HepG2 (cell line): Measurements from ENCODE around the gene GRID1. TPM values are rescaled to one million over a fixed set of nuclear protein-coding genes. Genes with fewer than 3 reads are reported as not detected.

Experiments used
- ATAC-seq: fragments of 200-7000 bp; cut with Tn5 transposase; 3 replicates; pipeline ENCODE4 v1.9.1; 2020; ENCODE audit warnings: mild to moderate bottlenecking, moderate library complexity
- BruUV-seq: library from RNA; stranded (reverse); fragments of 400-500 nt; replicated peaks from 2 replicates; lab custom pipeline; 2021; lab: Mats Ljungman, UMichigan
- CTCF ChIA-PET: fragments of 300-600 bp; formaldehyde crosslinking; extraction: SDS; loops from one replicate; lab custom pipeline; 2021; ENCODE audit warnings: low total read pairs, inconsistent platforms, low intra/inter-chr PET ratio; lab: Yijun Ruan, JAX
- POLR2A ChIA-PET: fragments of 350-600 bp; sonication (Branson Sonifier 250); formaldehyde crosslinking; loops from one replicate; lab custom pipeline; 2020; ENCODE audit warnings: antibody characterized with exemption, inconsistent platforms; lab: Yijun Ruan, JAX
- DNase-seq: peaks from one replicate; pipeline ENCODE4 v3.0.0-alpha.2; 2015; ENCODE audit warnings: low spot score
- FAIRE-seq: peaks from 3 replicates; lab custom pipeline; 2011; peaks lifted over from hg19 to GRCh38; lab: Jason Lieb, UNC
- H2AFZ ChIP-seq: one replicate; pipeline ENCODE4 v1.6.1; 2011; ENCODE audit warnings: low read length, inconsistent platforms
- H3K27ac ChIP-seq: fragments of 300-600 bp; 3 replicates; pipeline ENCODE4 v1.8.0; 2011; ENCODE audit warnings: mixed run types, mild to moderate bottlenecking, mixed read lengths, low read length, inconsistent platforms; ENCODE audit not compliant: insufficient read depth; ENCODE audit errors: extremely low read length
- H3K27me3 ChIP-seq, 2 experiments: fragments of 200-600 bp in 1 of 2; 2 replicates in 1 of 2; 3 replicates in 1 of 2; pipeline versions ENCODE4 v1.6.0 to v1.8.0; 2011; ENCODE audit warnings: low read length in 2 of 2, mild to moderate bottlenecking in 2 of 2, moderate library complexity in 2 of 2, inconsistent platforms in 1 of 2; ENCODE audit not compliant: insufficient read depth in 2 of 2, control insufficient read depth in 1 of 2
- H3K36me3 ChIP-seq, 2 experiments: fragments of 200-600 bp in 1 of 2; replicated peaks in 1 of 2; 2 replicates in 1 of 2; 3 replicates in 1 of 2; pipeline versions ENCODE4 v1.5.1 to v1.8.0; 2011; ENCODE audit warnings: low read length in 2 of 2, inconsistent platforms in 1 of 2; ENCODE audit not compliant: insufficient read depth in 2 of 2, control insufficient read depth in 1 of 2
- H3K4me1 ChIP-seq: 2 replicates; pipeline ENCODE4 v1.5.1; 2012; ENCODE audit warnings: low read length, inconsistent platforms; ENCODE audit not compliant: insufficient read depth
- H3K4me2 ChIP-seq: 2 replicates; pipeline ENCODE4 v1.6.0; 2011; ENCODE audit warnings: low read depth, low read length, inconsistent platforms
- H3K4me3 ChIP-seq, 3 experiments: fragments of 200-600 bp in 1 of 3; sonication (generic), shearing (Covaris generic) in 1 of 3; replicated peaks in 1 of 3; 2 replicates each; pipeline ENCODE4 v1.5.1; 2011 to 2016; ENCODE audit warnings: low read length in 3 of 3, inconsistent platforms in 2 of 3, low read depth in 2 of 3, mild to moderate bottlenecking in 2 of 3, control low read depth in 1 of 3, mixed read lengths in 1 of 3; ENCODE audit not compliant: insufficient read depth in 1 of 3
- H3K79me2 ChIP-seq: one replicate; pipeline ENCODE4 v1.6.1; 2011; ENCODE audit warnings: low read length, inconsistent platforms; ENCODE audit not compliant: insufficient read depth
- H3K9ac ChIP-seq: 2 replicates; pipeline ENCODE4 v1.6.0; 2011; ENCODE audit warnings: mild to moderate bottlenecking, low read depth, low read length, inconsistent platforms; ENCODE audit not compliant: insufficient read depth
- H3K9me3 ChIP-seq: 2 replicates; pipeline ENCODE4 v1.5.1; 2012; ENCODE audit warnings: mild to moderate bottlenecking, low read length
- H4K20me1 ChIP-seq: 2 replicates; pipeline ENCODE4 v1.6.0; 2011; ENCODE audit warnings: inconsistent platforms, mild to moderate bottlenecking, low read length, moderate library complexity; ENCODE audit not compliant: insufficient read depth
- AGO2 ChIP-seq: fragments of 200-400 bp; formaldehyde crosslinking; optimal IDR thresholded peaks from 2 replicates; pipeline ENCODE3; 2017; ENCODE audit warnings: mild to moderate bottlenecking, low read depth, low read length, moderate library complexity
- ARID3A ChIP-seq: IDR thresholded peaks from 2 replicates; pipeline ENCODE4 v1.6.1; 2012; ENCODE audit warnings: low read depth, low read length, improper control_type of control experiment
- CENPX ChIP-seq: sonication (generic); formaldehyde crosslinking; IDR thresholded peaks from 2 replicates; pipeline ENCODE4 v1.9.0; 2021; ENCODE audit warnings: mild to moderate bottlenecking, missing genetic modification reagents, moderate library complexity
- FOXK2 ChIP-seq: fragments of 450-650 bp; IDR thresholded peaks from 2 replicates; pipeline ENCODE4 v1.6.1; 2016
- JDP2 ChIP-seq: sonication (generic); formaldehyde crosslinking; IDR thresholded peaks from 2 replicates; pipeline ENCODE4 v1.8.1; 2022; ENCODE audit warnings: missing genetic modification reagents, borderline replicate concordance
- JUNB ChIP-seq: sonication (generic); formaldehyde crosslinking; IDR thresholded peaks from 2 replicates; pipeline ENCODE4 v1.8.0; 2022; ENCODE audit warnings: missing genetic modification reagents, mild to moderate bottlenecking, borderline replicate concordance
- MATR3 ChIP-seq: sonication (generic); formaldehyde crosslinking; IDR thresholded peaks from 2 replicates; pipeline ENCODE4 v1.4.0; 2020; ENCODE audit warnings: missing genetic modification reagents
- NFATC3 ChIP-seq: sonication (generic); formaldehyde crosslinking; IDR thresholded peaks from 2 replicates; pipeline ENCODE4 v1.5.1; 2020; ENCODE audit warnings: mild to moderate bottlenecking, missing genetic modification reagents
- NRL ChIP-seq: sonication (generic); formaldehyde crosslinking; IDR thresholded peaks from 2 replicates; pipeline ENCODE4 v1.5.0; 2020; ENCODE audit warnings: missing genetic modification reagents, mild to moderate bottlenecking, moderate library complexity, borderline replicate concordance
- PHB2 ChIP-seq: fragments of 450-650 bp; IDR thresholded peaks from 2 replicates; pipeline ENCODE4 v1.6.1; 2018; ENCODE audit not compliant: partially characterized antibody
- SOX5 ChIP-seq: IDR thresholded peaks from 2 replicates; pipeline ENCODE4 v1.6.1; 2016; ENCODE audit warnings: borderline replicate concordance
- TFAP4 ChIP-seq: sonication (generic); IDR thresholded peaks from 2 replicates; pipeline ENCODE4 v1.6.1; 2016; ENCODE audit warnings: low read depth, borderline replicate concordance
- ZKSCAN1 ChIP-seq: fragments of 150-350 bp; IDR thresholded peaks from 2 replicates; pipeline ENCODE4 v1.6.1; 2014; ENCODE audit warnings: low read length
- ZNF30 ChIP-seq: sonication (generic); formaldehyde crosslinking; IDR thresholded peaks from 2 replicates; pipeline ENCODE4 v1.5.0; 2020; ENCODE audit warnings: mild to moderate bottlenecking, missing genetic modification reagents
- ZNF333 ChIP-seq: sonication (generic); formaldehyde crosslinking; IDR thresholded peaks from 2 replicates; pipeline ENCODE4 v1.4.0; 2020; ENCODE audit warnings: mild to moderate bottlenecking, missing genetic modification reagents, borderline replicate concordance
- ZNF550 ChIP-seq: sonication (generic); formaldehyde crosslinking; IDR thresholded peaks from 2 replicates; pipeline ENCODE4 v1.4.0; 2020; ENCODE audit warnings: mild to moderate bottlenecking, missing genetic modification reagents, borderline replicate concordance
- in situ Hi-C: cut with HindIII; loops from 2 replicates; pipeline ENCODE4 v1.10.0; 2017; ENCODE audit warnings: low pct_unique_long_range_greater_than_20kb; ENCODE audit not compliant: extremely low pct_ligation_motif_present
- intact Hi-C: fragments of 100-400 bp; cut with micrococcal nuclease; formaldehyde crosslinking; loops from one replicate; pipeline ENCODE4 v1.10.0; 2022; ENCODE audit not compliant: unreplicated experiment
- polyA plus RNA-seq, 8 experiments: library from polyadenylated mRNA; depleted of rRNA in 3 of 8; stranded (reverse) in 7 of 8; unstranded in 1 of 8; fragments of >200 nt; fragmentation: Illumina TruSeq in 4 of 8; extraction: Trizol in 4 of 8; gene quantifications; 2 replicates each; pipeline versions ENCODE4 v1.2.1 to v1.2.3, GENCODE V29; 2011 to 2016; ENCODE audit warnings: low read depth in 4 of 8, missing spikeins in 1 of 8, mixed read lengths in 1 of 8; ENCODE audit not compliant: insufficient read depth in 1 of 8
- total RNA-seq, 5 experiments: library from RNA; depleted of rRNA; stranded (reverse); fragments of >200 nt; fragmentation: Illumina TruSeq; extraction: Trizol; gene quantifications; 2 replicates each; pipeline ENCODE4 v1.2.3, GENCODE V29; 2016; ENCODE audit warnings: low read depth in 1 of 5
- TF ChIP-seq, protein P1 (sequence below): sonication (generic); formaldehyde crosslinking; IDR thresholded peaks from 2 replicates; pipeline ENCODE4 v1.4.0; 2020; ENCODE audit warnings: low read depth, mild to moderate bottlenecking, missing genetic modification reagents

GRID1 gene
- total and polyA plus RNA-seq, 2 of the 13 experiments (the other 11 are each of a cell fraction or from before 2014, with no cell fraction given): 0.05 TPM; not detected in 1

DNA sequence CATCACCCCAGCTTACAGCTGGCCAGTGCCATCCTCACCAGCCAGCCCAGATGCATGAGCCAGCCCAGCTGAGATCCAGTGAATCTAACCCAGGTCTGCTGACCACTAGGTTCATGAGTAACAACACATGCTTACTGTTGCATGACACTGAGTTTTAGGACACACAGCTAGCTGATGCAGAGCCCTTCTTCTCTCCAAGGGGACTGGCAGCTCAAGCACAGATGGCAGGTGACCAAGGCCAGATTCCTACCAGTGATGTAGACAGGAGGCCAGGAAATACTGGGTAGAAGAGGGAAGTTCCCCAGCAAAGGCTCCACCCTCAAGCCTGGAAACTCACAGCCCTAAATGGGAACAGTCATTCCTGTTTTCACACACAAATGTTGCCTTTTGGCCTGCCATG is 236.6 kb downstream of the GRID1 start:
- Histone ChIP-seq H3K79me2 (no peaks in the 10 kb centered on the region), H3K4me3 (no peak overlapping the region), H3K9ac (no peak overlapping the region), H3K4me2 (no peak overlapping the region), H3K4me1 (no peaks in the 10 kb centered on the region), H4K20me1 (0 out of 2 replicates have a peak, but pooled peaks cover 3% of the 10 kb centered on the region), H3K27ac (no peak overlapping the region), H3K27me3 (peaks cover 3 to 13% of the 10 kb centered on the region in 2 experiments; a peak in 4 of 5 replicates)
- POLR2A ChIA-PET: no interaction called here
- in situ Hi-C loops: no loop called here
- CTCF ChIA-PET: no interaction called here
- TF ChIP-seq AGO2 (no peak), JDP2 (CRISPR knock-in tag) (no peak), ZNF550 (no peak), ARID3A (no peak), ZKSCAN1 (no peak), ZNF333 (CRISPR knock-in tag) (no peak), PHB2 (no peak), SOX5 (CRISPR knock-in tag) (no peak), CENPX (no peak), NFATC3 (CRISPR knock-in tag) (no peak), FOXK2 (no peak), ZNF30 (CRISPR knock-in tag) (no peak), MATR3 (CRISPR knock-in tag) (no peak), TFAP4 (no peak), JUNB (no peak), NRL (CRISPR knock-in tag) (no peak)
- TF ChIP-seq, protein P1, sequence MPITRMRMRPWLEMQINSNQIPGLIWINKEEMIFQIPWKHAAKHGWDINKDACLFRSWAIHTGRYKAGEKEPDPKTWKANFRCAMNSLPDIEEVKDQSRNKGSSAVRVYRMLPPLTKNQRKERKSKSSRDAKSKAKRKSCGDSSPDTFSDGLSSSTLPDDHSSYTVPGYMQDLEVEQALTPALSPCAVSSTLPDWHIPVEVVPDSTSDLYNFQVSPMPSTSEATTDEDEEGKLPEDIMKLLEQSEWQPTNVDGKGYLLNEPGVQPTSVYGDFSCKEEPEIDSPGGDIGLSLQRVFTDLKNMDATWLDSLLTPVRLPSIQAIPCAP (CRISPR knock-in tag): no peak
- TF ChIP-seq, all 625 proteins: peak for 0
- ATAC-seq (no peak), FAIRE-seq (no peak), DNase-seq (no peak)
- BruUV-seq: no TSS peak
- Histone ChIP-seq H3K9me3 (no peaks in the 10 kb centered on the region), H3K36me3 (no peaks in the 10 kb centered on the region), H2AFZ (no peak overlapping the region)
- intact Hi-C loops: no loop called here
